ENCODE data around the gene ZP1.

The ZP1 gene

GRCh38 chr11:60858731-60859464 is 8.4 kb upstream of the ZP1 start:
- no peak for DNase-seq (ENCODE audit: low read depth in 2 of 2)

- DNase-seq (ENCODE audit: low read depth in 2 of 2), result no peak
Observed at GRCh38 chr11:60859616-60860250, 7.6 kb upstream of the ZP1 start.

DNA sequence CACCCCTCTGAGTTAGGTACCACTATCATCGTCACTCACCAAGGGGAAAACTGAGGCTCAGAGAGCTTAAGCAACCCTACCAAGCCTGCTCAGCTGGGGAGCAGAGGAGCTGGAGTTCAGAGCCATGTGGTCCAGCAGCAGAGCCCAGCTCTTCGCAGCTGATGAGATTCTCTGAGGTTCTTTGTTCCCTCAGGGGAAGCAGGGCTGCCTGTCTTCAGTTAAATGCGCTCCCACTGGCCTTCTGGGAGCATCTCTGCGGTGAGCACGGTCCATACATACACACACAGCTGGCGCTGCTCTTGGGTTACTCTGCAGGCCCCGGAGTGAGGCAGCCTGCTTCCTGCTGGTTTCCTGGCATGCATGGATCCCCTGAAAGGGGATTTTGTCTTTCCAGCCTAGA is 6.4 kb upstream of the ZP1 start:
- no peak for DNase-seq (ENCODE audit: low read depth in 2 of 2)

GRCh38 chr11:60862171-60862570 is 5.2 kb upstream of the ZP1 start:
- no peak for DNase-seq (ENCODE audit: low read depth in 2 of 2)

GRCh38 chr11:60863550-60864521 is 3.5 kb upstream of the ZP1 start:
- no peak for DNase-seq (ENCODE audit: low read depth in 2 of 2)

- no peak for DNase-seq (ENCODE audit: low read depth in 2 of 2)
Observed at GRCh38 chr11:60864856-60865513, 2.4 kb upstream of the ZP1 start.

GRCh38 chr11:60867871-60868681 is 734 bp downstream of the ZP1 start:
- no peak for DNase-seq (ENCODE audit: low read depth in 2 of 2)

DNA sequence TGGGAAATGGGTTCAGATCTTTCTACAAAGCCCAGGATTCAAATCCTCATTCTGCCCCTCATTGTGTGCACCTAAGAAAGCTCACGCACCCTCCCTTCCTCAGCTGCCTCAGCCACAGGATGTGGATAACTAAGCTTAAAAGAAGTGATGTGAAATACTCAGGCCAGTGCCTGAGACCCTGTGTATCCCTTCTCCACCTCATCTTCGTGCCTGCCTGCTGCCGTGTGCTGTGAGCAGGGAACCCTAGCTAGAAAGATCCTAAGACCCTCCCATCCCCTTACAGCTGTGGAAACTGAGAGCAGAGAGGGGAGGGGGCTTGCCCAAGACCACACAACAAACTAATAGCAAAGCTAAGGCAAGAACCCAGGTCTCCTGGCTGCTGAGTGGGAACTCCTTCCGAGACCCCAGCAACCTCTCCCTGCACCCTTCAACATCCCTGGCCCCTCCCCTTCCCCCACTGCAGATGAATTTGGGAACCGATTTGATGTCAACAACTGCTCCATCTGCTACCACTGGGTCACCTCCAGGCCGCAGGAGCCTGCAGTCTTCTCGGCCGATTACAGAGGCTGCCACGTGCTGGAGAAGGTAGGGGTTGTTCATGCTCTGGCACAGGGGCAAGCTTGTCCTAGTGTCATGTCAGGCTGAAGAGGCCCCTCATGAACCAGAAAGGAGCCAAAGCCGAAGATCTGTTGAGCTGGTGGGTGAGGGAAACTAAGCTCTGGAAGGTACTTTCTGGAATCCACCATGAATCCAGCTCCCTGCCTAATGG is 1.5 kb downstream of the ZP1 start:
- DNase-seq (ENCODE audit: low read depth in 2 of 2), result no peak

- DNase-seq (ENCODE audit: low read depth in 2 of 2), result no peak
Observed at GRCh38 chr11:60869451-60869825, 2.1 kb downstream of the ZP1 start.

- DNase-seq (ENCODE audit: low read depth in 2 of 2), result no peak
Observed at GRCh38 chr11:60870276-60870675, 2.9 kb downstream of the ZP1 start.

- no peak for DNase-seq (ENCODE audit: low read depth in 2 of 2)
Observed at GRCh38 chr11:60870733-60871377, 3.5 kb downstream of the ZP1 start.

DNA sequence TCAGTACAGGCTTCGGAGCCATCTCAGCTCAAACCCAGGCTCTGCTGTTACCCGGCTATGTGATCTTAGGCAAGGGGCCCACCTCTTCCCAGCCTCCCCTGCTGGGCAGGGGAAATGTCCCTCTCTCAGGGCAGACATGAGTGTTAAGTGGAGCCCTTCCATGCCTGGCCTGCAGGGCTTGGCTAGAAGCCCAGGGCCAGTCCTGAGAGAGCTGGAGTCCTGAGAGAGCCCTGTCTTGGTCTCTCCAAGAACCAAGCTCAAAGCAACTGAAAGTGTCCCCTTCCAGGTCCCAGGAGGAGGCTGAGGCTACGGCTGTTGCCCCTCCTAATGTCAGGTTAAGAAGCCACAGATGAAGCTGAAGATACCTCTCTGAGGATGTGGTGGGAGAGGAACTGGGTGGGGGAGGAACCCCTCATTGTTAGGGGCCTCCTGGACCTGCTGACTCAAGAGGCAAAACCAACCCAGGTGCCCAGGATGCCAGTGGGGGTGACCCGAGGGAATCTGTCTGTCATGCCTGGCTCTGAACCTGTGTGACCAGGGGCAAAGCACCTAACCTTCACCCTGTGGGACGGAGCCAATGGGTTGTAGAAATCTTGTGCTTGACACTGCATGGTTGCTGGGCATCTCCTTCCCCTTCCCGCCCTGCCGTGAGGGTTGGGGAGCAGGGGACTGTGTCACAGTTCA is 4.2 kb downstream of the ZP1 start:
- DNase-seq (ENCODE audit: low read depth in 2 of 2), result no peak

DNA sequence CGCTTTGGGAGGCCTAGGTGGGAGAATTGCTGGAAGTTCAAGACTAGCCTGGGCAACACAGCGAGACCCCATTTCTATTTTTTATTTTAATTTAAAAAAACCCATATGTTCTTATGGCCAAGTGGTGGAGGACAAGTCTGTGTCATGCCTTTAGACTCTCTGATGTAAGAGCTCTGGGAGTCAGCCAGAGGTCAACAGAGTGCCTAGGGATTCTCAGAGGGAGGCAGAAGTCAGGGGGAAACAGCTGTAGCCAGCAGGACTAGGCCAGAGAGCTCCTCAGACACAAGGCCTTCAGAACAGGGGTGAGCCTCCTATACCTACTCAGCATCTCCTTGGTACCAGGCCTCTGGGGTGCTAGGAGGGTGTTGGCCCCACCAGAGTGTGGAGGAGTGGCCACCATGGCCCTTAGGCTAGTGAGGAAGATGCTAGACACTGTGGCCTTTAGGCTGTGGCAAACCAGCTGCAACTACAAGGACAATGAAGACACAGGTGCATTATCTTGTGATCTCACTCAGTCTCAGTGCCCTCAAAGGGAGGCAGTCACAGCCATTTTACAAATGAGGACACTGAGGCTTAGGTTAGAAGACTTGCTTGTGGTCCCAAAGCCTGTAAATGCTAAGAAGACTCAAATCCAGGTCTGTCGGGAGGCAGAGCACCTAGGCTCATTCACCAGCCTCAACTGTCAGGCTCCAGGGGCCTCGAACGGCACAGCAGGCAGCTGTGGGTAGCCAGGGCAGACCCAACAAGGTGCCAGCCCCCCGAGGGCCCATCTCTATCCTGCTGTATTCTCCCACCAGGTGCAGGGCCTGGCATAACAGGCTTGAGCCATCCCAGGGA is 5.0 kb downstream of the ZP1 start:
- no peak for DNase-seq (ENCODE audit: low read depth in 2 of 2)

DNA sequence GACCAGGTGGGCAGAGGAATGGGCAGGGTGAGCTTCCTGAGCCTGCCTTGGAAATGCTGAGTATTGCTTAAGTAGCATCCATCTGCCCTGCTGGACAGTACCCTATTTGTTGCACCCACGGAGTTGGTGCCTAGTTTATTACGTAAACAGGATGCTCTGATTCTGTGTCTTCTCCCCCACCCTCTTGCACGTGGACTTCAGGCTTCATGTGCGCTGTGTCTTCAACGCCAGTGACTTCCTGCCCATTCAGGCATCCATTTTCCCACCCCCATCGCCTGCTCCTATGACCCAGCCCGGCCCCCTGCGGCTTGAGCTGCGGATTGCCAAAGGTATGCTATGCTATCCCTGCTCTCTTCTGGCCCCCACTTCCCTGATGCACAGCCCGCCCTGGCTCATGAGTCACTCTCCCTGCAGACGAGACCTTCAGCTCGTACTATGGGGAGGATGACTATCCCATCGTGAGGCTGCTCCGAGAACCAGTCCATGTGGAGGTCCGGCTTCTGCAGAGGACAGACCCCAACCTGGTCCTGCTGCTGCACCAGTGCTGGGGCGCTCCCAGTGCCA is 5.7 kb downstream of the ZP1 start:
- DNase-seq (ENCODE audit: low read depth in 2 of 2), result no peak

DNA sequence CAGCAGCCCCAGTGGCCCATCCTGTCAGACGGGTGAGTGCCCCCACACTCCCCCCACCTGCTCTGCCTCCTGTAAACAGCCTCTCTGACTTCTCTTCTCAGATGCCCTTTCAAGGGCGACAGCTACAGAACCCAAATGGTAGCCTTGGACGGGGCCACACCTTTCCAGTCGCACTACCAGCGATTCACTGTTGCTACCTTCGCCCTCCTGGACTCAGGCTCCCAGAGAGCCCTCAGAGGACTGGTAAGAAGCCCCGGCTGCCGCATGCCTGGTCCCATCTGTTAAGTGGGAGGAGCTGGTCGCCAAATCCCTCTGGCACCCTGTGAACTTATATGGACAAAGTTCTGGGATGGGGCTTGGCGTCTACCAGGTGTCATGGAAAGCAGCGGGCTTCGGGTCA is 6.2 kb downstream of the ZP1 start:
- DNase-seq (ENCODE audit: low read depth in 2 of 2), result no peak

DNA sequence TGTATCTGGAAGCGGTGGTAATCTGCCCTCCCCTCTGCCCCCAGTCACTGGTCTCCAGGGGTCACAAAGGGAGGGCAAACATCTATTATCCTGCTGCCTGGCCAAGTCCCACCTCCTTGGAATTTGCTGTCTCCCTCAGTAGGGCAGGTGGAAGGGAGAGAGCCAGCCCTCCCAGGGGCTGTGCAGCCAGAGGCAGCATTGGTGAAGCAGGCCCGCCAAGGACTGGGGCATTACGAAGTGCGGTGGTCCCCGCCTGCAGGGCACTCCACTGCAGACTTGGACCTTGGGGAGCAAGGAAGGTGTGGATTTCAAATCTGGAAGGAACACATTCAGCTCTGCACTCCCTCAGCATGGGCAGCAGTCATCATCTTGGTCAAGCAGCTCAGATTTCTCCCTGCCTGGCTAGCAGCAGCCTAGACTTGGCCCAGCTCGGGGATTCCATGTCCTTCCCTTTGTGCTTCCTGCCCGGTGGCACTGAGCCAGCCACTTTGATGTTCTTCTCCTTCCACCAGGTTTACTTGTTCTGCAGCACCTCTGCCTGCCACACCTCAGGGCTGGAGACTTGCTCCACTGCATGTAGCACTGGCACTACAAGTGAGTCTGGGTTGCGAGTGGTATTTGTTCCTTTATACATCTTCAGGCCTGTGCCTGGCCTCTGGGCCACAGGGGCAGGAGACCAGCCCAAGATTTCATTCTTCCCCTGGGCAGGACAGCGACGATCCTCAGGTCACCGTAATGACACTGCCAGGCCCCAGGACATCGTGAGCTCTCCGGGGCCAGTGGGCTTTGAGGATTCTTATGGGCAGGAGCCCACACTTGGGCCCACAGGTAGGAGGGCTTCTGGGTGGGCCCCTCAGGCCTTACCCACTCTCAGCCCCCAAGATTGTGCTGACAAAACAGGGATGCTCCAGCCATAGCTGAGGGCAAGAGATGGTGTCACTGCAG is 7.4 kb downstream of the ZP1 start:
- no peak for DNase-seq (ENCODE audit: low read depth in 2 of 2)
